CD4-positive, alpha-beta T cell (primary cell): ENCODE data around the gene CTNNA2. TPM values are rescaled to one million over a fixed set of nuclear protein-coding genes. Genes with fewer than 3 reads are reported as not detected.

ENCODE experiments used
- ATAC-seq: fragments of 200-7000 bp; cut with Tn5 transposase; one replicate; pipeline ENCODE4 v1.10.0; 2022; ENCODE audit warnings: mild to moderate bottlenecking; ENCODE audit not compliant: poor library complexity
- CTCF ChIA-PET: fragments of 350-600 bp; sonication (Branson Sonifier 250); formaldehyde crosslinking; loops from one replicate; lab custom pipeline; 2021; ENCODE audit warnings: antibody characterized with exemption, inconsistent platforms; lab: Charles Lee
- POLR2A ChIA-PET: fragments of 350-600 bp; sonication (Branson Sonifier 250); formaldehyde crosslinking; loops from one replicate; lab custom pipeline; 2021; ENCODE audit warnings: antibody characterized with exemption, inconsistent platforms; lab: Charles Lee
- DNase-seq, 14 experiments: peaks; one replicate each; pipeline ENCODE4 v3.0.0-alpha.2; 2013 to 2020; ENCODE audit warnings: mixed read lengths in 2 of 14
- H3K27ac ChIP-seq, 2 donors: one replicate each; pipeline versions ENCODE4 v1.5.1 to v1.7.0; 2013; ENCODE audit warnings: low read length in 2 of 2, low read depth in 1 of 2, mild to moderate bottlenecking in 1 of 2
- H3K27me3 ChIP-seq, 2 experiments: 1 replicate in 1 of 2; 2 replicates in 1 of 2; pipeline versions ENCODE4 v1.6.1 to v1.7.0; 2013; ENCODE audit warnings: low read length in 2 of 2, control low read depth in 1 of 2, mild to moderate bottlenecking in 1 of 2, moderate library complexity in 1 of 2; ENCODE audit not compliant: insufficient read depth in 2 of 2, control insufficient read depth in 1 of 2
- H3K36me3 ChIP-seq: one replicate; pipeline ENCODE4 v1.6.1; 2013; ENCODE audit warnings: low read length, control low read depth; ENCODE audit not compliant: insufficient read depth
- H3K4me1 ChIP-seq: one replicate; pipeline ENCODE4 v1.6.1; 2013; ENCODE audit warnings: low read length, control low read depth; ENCODE audit not compliant: insufficient read depth
- H3K4me3 ChIP-seq: one replicate; pipeline ENCODE4 v1.5.1; 2013; ENCODE audit warnings: mild to moderate bottlenecking, low read length, moderate library complexity
- H3K9me3 ChIP-seq, 2 experiments: 1 replicate in 1 of 2; 2 replicates in 1 of 2; pipeline versions ENCODE4 v1.6.1 to v1.7.0; 2013; ENCODE audit warnings: low read length in 2 of 2, mild to moderate bottlenecking in 2 of 2, control low read depth in 1 of 2, moderate library complexity in 1 of 2; ENCODE audit not compliant: control insufficient read depth in 1 of 2, insufficient read depth in 1 of 2
- H3K27ac Mint-ChIP-seq: one replicate; pipeline ENCODE4 v1.8.0; 2020; ENCODE audit warnings: mixed read lengths
- H3K27me3 Mint-ChIP-seq: one replicate; pipeline ENCODE4 v1.8.0; 2021; ENCODE audit warnings: mixed read lengths
- H3K36me3 Mint-ChIP-seq: one replicate; pipeline ENCODE4 v1.8.0; 2021; ENCODE audit warnings: low read depth, mixed read lengths
- H3K4me1 Mint-ChIP-seq: one replicate; pipeline ENCODE4 v1.8.0; 2021; ENCODE audit warnings: low read depth, mixed read lengths
- H3K4me3 Mint-ChIP-seq: one replicate; pipeline ENCODE4 v1.8.0; 2020; ENCODE audit warnings: mild to moderate bottlenecking, mixed read lengths
- H3K9me3 Mint-ChIP-seq: one replicate; pipeline ENCODE4 v1.8.0; 2020; ENCODE audit warnings: mixed read lengths
- intact Hi-C, 2 experiments: fragments of 100-400 bp; cut with DNase I in 1 of 2; cut with micrococcal nuclease in 1 of 2; formaldehyde crosslinking; loops; one replicate each; pipeline versions ENCODE4 v1.15.1 to v1.9.0; 2023 to 2025; cut with DNase I, micrococcal nuclease
- total RNA-seq, 174 experiments: library from RNA in 2 of 174; stranded (reverse) in 2 of 174; gene quantifications; one replicate each; pipeline ENCODE4 v1.2.3 and lab custom pipeline; 2021 to 2026
- TF ChIP-seq, protein P1 (sequence below): fragments of 200-600 bp; IDR thresholded peaks from one replicate; pipeline ENCODE4 v1.8.0; 2022; ENCODE audit warnings: antibody characterized with exemption, mild to moderate bottlenecking

The CTNNA2 gene
- total RNA-seq, 2 experiments from 2014 or later = not detected

DNA sequence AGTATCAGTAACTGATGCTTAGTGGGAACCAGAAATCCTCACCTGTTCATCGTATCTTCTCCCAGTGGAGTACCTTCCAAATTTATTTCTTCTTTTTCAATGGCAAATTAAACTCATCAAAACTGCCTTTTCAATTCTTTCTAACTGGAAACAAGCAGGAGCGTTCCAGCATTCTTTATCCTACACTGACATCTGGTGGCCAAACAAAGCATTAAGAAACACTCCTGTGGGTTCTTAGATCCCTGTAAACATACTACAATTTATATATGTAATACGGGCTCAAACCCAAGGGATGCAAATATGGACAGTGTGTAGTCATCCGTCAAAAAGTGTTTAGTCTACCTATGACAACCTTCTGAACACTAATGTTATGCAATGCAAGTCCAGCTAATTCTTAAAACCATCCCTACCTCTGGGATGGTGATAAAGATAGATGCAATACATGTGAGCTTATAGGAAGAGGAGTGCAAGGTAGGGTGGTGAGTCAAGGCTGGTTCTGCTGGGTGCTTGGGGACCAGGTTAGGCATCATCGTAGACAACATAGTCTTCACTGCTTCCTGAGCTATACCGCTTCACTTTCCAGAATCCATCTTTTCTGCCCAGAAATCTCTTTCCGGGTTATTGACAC lies 375.0 kb downstream of the CTNNA2 start:
- Histone ChIP-seq H3K27me3 (no peaks in the 10 kb centered on the region), H3K4me1 (no peaks in the 10 kb centered on the region), H3K9me3 (peaks cover 0 to under 1% of the 10 kb centered on the region in 2 experiments), H3K36me3 (no peaks in the 10 kb centered on the region), H3K27ac (no peak overlapping the region), H3K4me3 (no peak overlapping the region)
- H3K4me3 Mint-ChIP-seq = no peak overlapping the region
- no peak for ATAC-seq
- POLR2A ChIA-PET = no interaction called here
- TF ChIP-seq, protein P1, sequence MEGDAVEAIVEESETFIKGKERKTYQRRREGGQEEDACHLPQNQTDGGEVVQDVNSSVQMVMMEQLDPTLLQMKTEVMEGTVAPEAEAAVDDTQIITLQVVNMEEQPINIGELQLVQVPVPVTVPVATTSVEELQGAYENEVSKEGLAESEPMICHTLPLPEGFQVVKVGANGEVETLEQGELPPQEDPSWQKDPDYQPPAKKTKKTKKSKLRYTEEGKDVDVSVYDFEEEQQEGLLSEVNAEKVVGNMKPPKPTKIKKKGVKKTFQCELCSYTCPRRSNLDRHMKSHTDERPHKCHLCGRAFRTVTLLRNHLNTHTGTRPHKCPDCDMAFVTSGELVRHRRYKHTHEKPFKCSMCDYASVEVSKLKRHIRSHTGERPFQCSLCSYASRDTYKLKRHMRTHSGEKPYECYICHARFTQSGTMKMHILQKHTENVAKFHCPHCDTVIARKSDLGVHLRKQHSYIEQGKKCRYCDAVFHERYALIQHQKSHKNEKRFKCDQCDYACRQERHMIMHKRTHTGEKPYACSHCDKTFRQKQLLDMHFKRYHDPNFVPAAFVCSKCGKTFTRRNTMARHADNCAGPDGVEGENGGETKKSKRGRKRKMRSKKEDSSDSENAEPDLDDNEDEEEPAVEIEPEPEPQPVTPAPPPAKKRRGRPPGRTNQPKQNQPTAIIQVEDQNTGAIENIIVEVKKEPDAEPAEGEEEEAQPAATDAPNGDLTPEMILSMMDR = peak; percentile 34
- CTCF ChIA-PET = no interaction called here
- intact Hi-C loops = no loop called here
- no peaks in the 10 kb centered on the region for H3K4me1 Mint-ChIP-seq
- no peak overlapping the region for H3K27ac Mint-ChIP-seq
- no peaks in the 10 kb centered on the region for H3K36me3 Mint-ChIP-seq
- peak in 3 of 14 experiments; percentile 32 to 44 (median 39) for DNase-seq
- peaks cover 4% of the 10 kb centered on the region for H3K27me3 Mint-ChIP-seq
- no peaks in the 10 kb centered on the region for H3K9me3 Mint-ChIP-seq

GRCh38 chr2:79892123-79892522 lies 379.3 kb downstream of the CTNNA2 start:
- Histone ChIP-seq H3K27ac (no peak overlapping the region), H3K9me3 (peaks cover 0 to 4% of the 10 kb centered on the region in 2 experiments), H3K4me1 (no peaks in the 10 kb centered on the region), H3K27me3 (no peaks in the 10 kb centered on the region), H3K36me3 (no peaks in the 10 kb centered on the region), H3K4me3 (no peak overlapping the region)
- Mint-ChIP-seq H3K27ac (no peak overlapping the region), H3K4me1 (no peaks in the 10 kb centered on the region), H3K9me3 (no peaks in the 10 kb centered on the region), H3K27me3 (peaks cover 4% of the 10 kb centered on the region), H3K36me3 (no peaks in the 10 kb centered on the region), H3K4me3 (no peak overlapping the region)
- intact Hi-C loops = no loop called here
- DNase-seq (no peak), ATAC-seq (no peak)
- TF ChIP-seq, protein P1 = no peak
- ChIA-PET CTCF (no interaction called here), POLR2A (no interaction called here)

GRCh38 chr2:79899196-79899595 lies 386.3 kb downstream of the CTNNA2 start:
- H3K9me3 Mint-ChIP-seq = no peaks in the 10 kb centered on the region
- POLR2A ChIA-PET = no interaction called here
- peaks cover 0 to 12% of the 10 kb centered on the region in 2 experiments for H3K9me3 ChIP-seq
- ATAC-seq = no peak
- H3K36me3 ChIP-seq = no peaks in the 10 kb centered on the region
- CTCF ChIA-PET = no interaction called here
- H3K27ac ChIP-seq = no peak overlapping the region
- H3K27me3 Mint-ChIP-seq = peaks cover 3% of the 10 kb centered on the region
- H3K4me1 ChIP-seq = no peaks in the 10 kb centered on the region
- no peak for DNase-seq
- H3K27me3 ChIP-seq = no peaks in the 10 kb centered on the region
- TF ChIP-seq, protein P1 = no peak
- H3K27ac Mint-ChIP-seq = no peak overlapping the region
- no peaks in the 10 kb centered on the region for H3K36me3 Mint-ChIP-seq
- no peak overlapping the region for H3K4me3 ChIP-seq
- no peak overlapping the region for H3K4me3 Mint-ChIP-seq
- H3K4me1 Mint-ChIP-seq = no peaks in the 10 kb centered on the region
- intact Hi-C loops = no loop called here
